Activated CD8-positive, alpha-beta T cell treated with anti-CD3 and anti-CD28 coated beads for 36 hours (primary cell): Measurements from ENCODE around the gene CRACDL. TPM values are rescaled to one million over a fixed set of nuclear protein-coding genes. Genes with fewer than 3 reads are reported as not detected.

Source experiments
- ATAC-seq: fragments of 200-7000 bp; cut with Tn5 transposase; one replicate; pipeline ENCODE4 v1.10.0; 2021; ENCODE audit warnings: mild to moderate bottlenecking, moderate library complexity
- CTCF ChIA-PET: fragments of 350-600 bp; sonication (Branson Sonifier 250); formaldehyde crosslinking; loops from one replicate; lab custom pipeline; 2021; ENCODE audit warnings: antibody characterized with exemption; lab: Charles Lee
- POLR2A ChIA-PET: fragments of 350-600 bp; sonication (Branson Sonifier 250); formaldehyde crosslinking; loops from one replicate; lab custom pipeline; 2021; ENCODE audit warnings: antibody characterized with exemption; lab: Charles Lee
- DNase-seq: peaks from one replicate; pipeline ENCODE4 v3.0.0-alpha.2; 2020
- H3K27ac Mint-ChIP-seq: one replicate; pipeline ENCODE4 v1.8.0; 2021; ENCODE audit warnings: mild to moderate bottlenecking, mixed read lengths
- H3K27me3 Mint-ChIP-seq: one replicate; pipeline ENCODE4 v1.8.0; 2021; ENCODE audit warnings: mixed read lengths
- H3K36me3 Mint-ChIP-seq: one replicate; pipeline ENCODE4 v1.8.0; 2021; ENCODE audit warnings: low read depth, mixed read lengths
- H3K4me1 Mint-ChIP-seq: one replicate; pipeline ENCODE4 v1.8.0; 2021; ENCODE audit warnings: low read depth, mixed read lengths
- H3K4me3 Mint-ChIP-seq: one replicate; pipeline ENCODE4 v1.8.0; 2021; ENCODE audit warnings: mild to moderate bottlenecking, moderate library complexity, mixed read lengths
- H3K9me3 Mint-ChIP-seq: one replicate; pipeline ENCODE4 v1.8.0; 2021; ENCODE audit warnings: mixed read lengths
- intact Hi-C: fragments of 100-400 bp; cut with micrococcal nuclease; formaldehyde crosslinking; loops from one replicate; pipeline ENCODE4 v1.10.0; 2022
- total RNA-seq, 2 experiments: library from RNA; stranded (reverse); gene quantifications; one replicate each; pipeline ENCODE4 v1.2.3, GENCODE V29; 2021
- TF ChIP-seq, protein P1 (sequence below): fragments of 200-600 bp; IDR thresholded peaks from one replicate; pipeline ENCODE4 v1.8.0; 2022; ENCODE audit warnings: antibody characterized with exemption, mild to moderate bottlenecking

CRACDL gene
- total RNA-seq, 2 experiments from 2014 or later, result 0.09 to 0.38 TPM

- ChIA-PET POLR2A (no interaction called here), CTCF (no interaction called here)
- H3K4me3 Mint-ChIP-seq, result no peak overlapping the region
- TF ChIP-seq, protein P1, sequence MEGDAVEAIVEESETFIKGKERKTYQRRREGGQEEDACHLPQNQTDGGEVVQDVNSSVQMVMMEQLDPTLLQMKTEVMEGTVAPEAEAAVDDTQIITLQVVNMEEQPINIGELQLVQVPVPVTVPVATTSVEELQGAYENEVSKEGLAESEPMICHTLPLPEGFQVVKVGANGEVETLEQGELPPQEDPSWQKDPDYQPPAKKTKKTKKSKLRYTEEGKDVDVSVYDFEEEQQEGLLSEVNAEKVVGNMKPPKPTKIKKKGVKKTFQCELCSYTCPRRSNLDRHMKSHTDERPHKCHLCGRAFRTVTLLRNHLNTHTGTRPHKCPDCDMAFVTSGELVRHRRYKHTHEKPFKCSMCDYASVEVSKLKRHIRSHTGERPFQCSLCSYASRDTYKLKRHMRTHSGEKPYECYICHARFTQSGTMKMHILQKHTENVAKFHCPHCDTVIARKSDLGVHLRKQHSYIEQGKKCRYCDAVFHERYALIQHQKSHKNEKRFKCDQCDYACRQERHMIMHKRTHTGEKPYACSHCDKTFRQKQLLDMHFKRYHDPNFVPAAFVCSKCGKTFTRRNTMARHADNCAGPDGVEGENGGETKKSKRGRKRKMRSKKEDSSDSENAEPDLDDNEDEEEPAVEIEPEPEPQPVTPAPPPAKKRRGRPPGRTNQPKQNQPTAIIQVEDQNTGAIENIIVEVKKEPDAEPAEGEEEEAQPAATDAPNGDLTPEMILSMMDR, result no peak
- no peaks in the 10 kb centered on the region for H3K36me3 Mint-ChIP-seq
- ATAC-seq (no peak), DNase-seq (no peak)
- peaks cover 42% of the 10 kb centered on the region for H3K4me1 Mint-ChIP-seq
- H3K27me3 Mint-ChIP-seq, result peaks cover 24% of the 10 kb centered on the region
- H3K27ac Mint-ChIP-seq, result no peak overlapping the region
- H3K9me3 Mint-ChIP-seq, result no peaks in the 10 kb centered on the region
- intact Hi-C loops, result no loop called here
Measured at GRCh38 chr2:98907966-98908905, 27.8 kb downstream of the CRACDL start.

DNA sequence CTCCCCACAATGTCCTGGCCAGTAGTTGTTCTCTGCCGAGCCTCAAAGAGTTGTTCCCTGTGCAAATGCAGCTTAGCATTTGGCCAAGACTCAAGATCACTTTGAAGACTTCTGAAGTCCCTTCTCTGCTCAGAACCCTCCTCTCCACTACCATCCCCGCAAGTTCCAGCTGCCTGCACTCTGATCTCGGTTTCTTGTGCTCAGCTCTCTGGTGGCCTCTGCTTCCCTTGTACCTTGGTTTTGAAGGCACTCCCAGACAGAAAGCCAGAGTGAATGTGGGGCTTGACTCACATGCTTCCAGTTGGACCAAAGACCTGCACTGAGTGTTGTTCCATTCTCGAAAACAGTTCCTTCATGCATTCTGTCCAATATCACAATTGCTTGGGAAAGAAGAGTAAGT is 28.6 kb downstream of the CRACDL start:
- POLR2A ChIA-PET, result no interaction called here
- no peaks in the 10 kb centered on the region for H3K36me3 Mint-ChIP-seq
- H3K9me3 Mint-ChIP-seq, result no peaks in the 10 kb centered on the region
- peaks cover 19% of the 10 kb centered on the region for H3K27me3 Mint-ChIP-seq
- H3K4me1 Mint-ChIP-seq, result peaks cover 34% of the 10 kb centered on the region
- ATAC-seq (no peak), DNase-seq (no peak)
- H3K4me3 Mint-ChIP-seq, result no peak overlapping the region
- intact Hi-C loops, result no loop called here
- TF ChIP-seq, protein P1, result no peak
- CTCF ChIA-PET, result interaction anchor here (1.0 kb wide), 1 partner anchor 50 kb away, joined by 3 read pairs; no protein-coding TSS in a partner anchor
- H3K27ac Mint-ChIP-seq, result no peak overlapping the region

DNA sequence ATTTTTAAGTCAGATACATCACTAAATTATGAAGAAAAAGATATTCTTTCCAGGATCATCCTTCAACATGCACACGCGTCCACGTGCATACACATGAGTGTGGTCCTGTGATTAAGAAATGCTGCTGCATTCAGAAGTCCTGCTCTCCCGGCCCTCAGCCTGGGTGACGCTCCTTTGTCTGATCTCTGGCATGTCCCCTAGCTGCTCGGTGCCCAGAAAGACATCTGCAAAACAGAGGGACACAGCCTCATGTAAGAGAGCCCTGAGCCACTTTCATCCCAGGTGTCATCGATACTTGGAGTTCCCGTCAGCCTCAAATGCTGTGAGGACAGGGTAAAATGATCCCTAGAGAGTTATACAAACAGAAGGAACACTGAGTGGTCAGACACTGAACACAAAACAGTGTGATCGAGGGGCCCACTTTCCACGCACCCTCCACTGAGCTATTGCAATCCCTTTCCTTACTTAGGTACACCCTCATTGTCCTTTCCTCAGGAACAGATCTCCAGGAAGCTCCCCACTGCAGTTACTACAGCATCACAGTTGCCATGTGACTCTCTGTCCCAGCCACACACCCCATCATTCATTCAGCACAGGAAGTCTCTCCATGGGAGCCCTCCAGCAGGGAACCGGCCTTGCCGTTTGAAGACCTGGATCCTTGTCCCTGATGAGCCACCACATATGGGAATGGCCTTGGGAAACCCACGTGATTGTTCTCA is 32.1 kb downstream of the CRACDL start:
- CTCF ChIA-PET, result no interaction called here
- DNase-seq (no peak), ATAC-seq (no peak)
- no peak overlapping the region for H3K27ac Mint-ChIP-seq
- H3K4me1 Mint-ChIP-seq, result peaks cover 5% of the 10 kb centered on the region
- intact Hi-C loops, result no loop called here
- peaks cover 11% of the 10 kb centered on the region for H3K27me3 Mint-ChIP-seq
- H3K9me3 Mint-ChIP-seq, result no peaks in the 10 kb centered on the region
- H3K36me3 Mint-ChIP-seq, result no peaks in the 10 kb centered on the region
- POLR2A ChIA-PET, result interaction anchor here (1.5 kb wide), 1 partner anchor 10 kb away, joined by 4 read pairs; no protein-coding TSS in a partner anchor
- H3K4me3 Mint-ChIP-seq, result no peak overlapping the region
- TF ChIP-seq, protein P1, result no peak

DNA sequence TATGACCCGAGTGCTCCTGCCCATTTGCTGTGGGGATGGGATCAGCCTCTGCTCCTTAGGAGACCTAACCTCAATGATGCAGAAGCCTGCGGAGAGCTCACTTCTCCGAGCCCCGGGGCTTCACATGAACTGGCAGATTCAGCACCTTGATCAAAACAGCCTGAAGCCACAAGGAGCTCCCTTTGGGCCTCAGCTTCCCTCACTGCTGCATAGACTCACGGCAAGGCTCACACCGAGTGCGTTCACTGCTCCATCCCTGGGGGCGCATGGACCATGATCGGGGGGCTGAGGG is 33.0 kb downstream of the CRACDL start:
- ATAC-seq, result no peak
- no peak overlapping the region for H3K4me3 Mint-ChIP-seq
- POLR2A ChIA-PET, result interaction anchor here (0.6 to 1.5 kb wide), 2 partner anchors 11 to 16 kb away, joined by 3 to 4 read pairs; no protein-coding TSS in a partner anchor
- peaks cover 3% of the 10 kb centered on the region for H3K27me3 Mint-ChIP-seq
- TF ChIP-seq, protein P1, result no peak
- CTCF ChIA-PET, result no interaction called here
- H3K27ac Mint-ChIP-seq, result no peak overlapping the region
- H3K9me3 Mint-ChIP-seq, result no peaks in the 10 kb centered on the region
- DNase-seq, result no peak
- intact Hi-C loops, result no loop called here
- H3K36me3 Mint-ChIP-seq, result no peaks in the 10 kb centered on the region
- no peaks in the 10 kb centered on the region for H3K4me1 Mint-ChIP-seq
